ENCODE results near the gene MPPED1. TPM values are rescaled to one million over a fixed set of nuclear protein-coding genes. Genes with fewer than 3 reads are reported as not detected.

MPPED1 gene
- total RNA-seq, 4 donors from 2014 or later = 0.29 to 6.8 (median 0.80) TPM; not detected in 1

DNA sequence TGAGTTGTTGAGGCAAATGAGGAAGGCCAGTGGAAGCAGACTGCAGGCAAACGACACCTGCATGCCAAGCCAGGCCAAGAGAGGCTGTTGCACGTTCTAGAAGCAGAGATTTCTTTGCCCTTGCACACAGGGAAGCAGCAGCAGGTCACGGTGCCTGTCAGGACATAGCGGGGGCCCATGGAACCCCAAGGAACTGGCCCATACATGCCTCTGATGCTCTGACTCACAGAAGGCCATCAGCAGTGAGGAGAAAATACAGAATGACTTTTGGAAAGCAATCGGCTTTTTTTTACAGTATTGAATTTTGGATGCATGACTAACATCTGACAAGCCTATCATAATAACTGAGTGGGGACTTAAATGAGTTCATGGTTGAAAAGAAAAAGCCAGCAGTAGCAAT, 123.9 kb downstream of the MPPED1 start:
- intact Hi-C loops (cut with DNase I; ENCODE audit: low total_unique reads) = no loop called here
- peak in 1 of 2 donors; percentile 13 for DNase-seq (ENCODE audit: low spot score in 2 of 2)
- 42 to 44% methylated on average over 5 of the region's 5 CpGs for WGBS, 2 donors
- no peak overlapping the region for H3K4me3 ChIP-seq (ENCODE audit: low read depth, poor library complexity, severe bottlenecking)
- TF ChIP-seq POLR2A (IDR thresholded peaks at IDR 0.05) = no peak
- TF ChIP-seq, protein P1, sequence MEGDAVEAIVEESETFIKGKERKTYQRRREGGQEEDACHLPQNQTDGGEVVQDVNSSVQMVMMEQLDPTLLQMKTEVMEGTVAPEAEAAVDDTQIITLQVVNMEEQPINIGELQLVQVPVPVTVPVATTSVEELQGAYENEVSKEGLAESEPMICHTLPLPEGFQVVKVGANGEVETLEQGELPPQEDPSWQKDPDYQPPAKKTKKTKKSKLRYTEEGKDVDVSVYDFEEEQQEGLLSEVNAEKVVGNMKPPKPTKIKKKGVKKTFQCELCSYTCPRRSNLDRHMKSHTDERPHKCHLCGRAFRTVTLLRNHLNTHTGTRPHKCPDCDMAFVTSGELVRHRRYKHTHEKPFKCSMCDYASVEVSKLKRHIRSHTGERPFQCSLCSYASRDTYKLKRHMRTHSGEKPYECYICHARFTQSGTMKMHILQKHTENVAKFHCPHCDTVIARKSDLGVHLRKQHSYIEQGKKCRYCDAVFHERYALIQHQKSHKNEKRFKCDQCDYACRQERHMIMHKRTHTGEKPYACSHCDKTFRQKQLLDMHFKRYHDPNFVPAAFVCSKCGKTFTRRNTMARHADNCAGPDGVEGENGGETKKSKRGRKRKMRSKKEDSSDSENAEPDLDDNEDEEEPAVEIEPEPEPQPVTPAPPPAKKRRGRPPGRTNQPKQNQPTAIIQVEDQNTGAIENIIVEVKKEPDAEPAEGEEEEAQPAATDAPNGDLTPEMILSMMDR (IDR thresholded peaks at IDR 0.05) = no peak

DNA sequence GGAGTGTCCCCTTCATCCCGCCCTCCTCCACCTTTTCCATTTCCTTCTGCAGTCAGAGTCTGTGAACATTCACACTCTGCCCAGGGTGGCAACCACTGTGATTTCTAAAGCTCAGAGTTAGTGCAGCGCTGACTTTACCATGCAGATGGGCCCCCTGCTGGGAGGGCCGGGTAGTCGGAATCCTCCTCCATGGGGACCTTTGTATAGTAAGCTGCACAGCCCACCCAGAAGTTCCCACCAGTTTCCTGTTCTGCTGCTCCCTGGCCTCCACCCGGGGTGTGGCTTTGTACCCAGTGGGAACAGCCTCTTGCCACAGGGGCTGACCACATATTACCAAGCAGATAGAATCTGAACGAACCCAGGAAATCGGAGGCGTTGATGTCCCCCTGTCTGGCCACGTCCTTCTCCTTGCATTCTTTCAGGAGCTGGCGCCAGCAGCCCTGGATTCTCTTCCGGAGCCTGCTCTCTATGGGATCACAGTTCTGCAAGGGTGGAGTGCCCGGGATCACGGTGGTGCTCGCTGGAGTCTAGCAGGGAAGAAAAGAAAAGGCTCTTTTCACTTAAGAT, 125.3 kb downstream of the MPPED1 start:
- peak in 1 of 2 donors; percentile 67 for DNase-seq (ENCODE audit: low spot score in 2 of 2)
- intact Hi-C loops (cut with DNase I; ENCODE audit: low total_unique reads) = no loop called here
- TF ChIP-seq POLR2A (IDR thresholded peaks at IDR 0.05) = no peak
- TF ChIP-seq, protein P1 (IDR thresholded peaks at IDR 0.05) = no peak
- WGBS, 2 donors = 82 to 88% methylated on average over 14 of the region's 14 CpGs
- H3K4me3 ChIP-seq (ENCODE audit: low read depth, poor library complexity, severe bottlenecking) = no peak overlapping the region

DNA sequence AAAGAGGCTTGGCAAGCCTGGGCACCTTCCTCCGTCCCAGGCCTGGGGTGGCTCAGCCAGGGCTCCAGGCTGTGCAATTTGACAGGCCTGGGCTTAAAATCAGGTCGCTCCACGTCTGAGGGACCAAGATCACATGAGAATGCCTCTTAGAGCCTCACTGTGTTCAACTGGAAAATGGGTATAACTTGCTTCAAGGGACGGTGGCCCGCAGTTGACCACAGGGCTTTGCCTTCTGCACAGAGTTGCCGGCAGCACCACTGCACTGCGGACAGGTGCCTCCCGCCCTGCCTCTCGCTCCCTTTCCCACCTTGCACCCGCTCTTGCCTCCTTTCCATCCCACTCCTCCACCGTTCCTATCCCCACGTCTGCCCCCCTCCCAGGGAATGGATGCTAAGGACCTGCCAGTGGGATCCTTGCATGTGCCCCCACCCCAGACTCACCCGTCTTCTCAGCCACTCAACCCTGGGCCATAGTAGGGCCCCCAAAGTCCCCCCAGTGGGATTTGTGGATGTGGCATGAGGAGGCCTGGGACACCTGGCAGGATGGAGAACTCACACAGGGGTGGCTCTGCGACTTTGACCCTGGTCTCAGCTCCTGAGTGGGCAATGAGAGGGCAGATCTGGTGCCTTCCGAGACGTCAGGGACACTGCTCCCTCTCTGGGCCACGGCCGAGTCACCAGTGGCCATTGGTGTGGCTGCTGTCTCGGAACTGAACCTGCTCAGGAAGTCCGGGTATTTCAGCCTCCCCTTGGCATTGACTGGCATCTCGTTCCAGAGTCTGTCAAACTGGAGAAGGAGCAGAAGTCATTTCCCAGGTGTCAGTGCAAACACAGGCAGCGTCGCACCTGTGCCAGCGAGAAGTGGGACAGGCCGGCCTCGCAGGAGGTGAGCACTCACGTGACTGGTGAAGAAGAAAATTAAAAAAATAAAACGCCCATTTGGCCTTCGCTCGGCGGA, 128.0 kb downstream of the MPPED1 start:
- no peak overlapping the region for H3K4me3 ChIP-seq (ENCODE audit: low read depth, poor library complexity, severe bottlenecking)
- TF ChIP-seq, protein P1 (IDR thresholded peaks at IDR 0.05) = no peak
- no peak for TF ChIP-seq POLR2A (IDR thresholded peaks at IDR 0.05)
- peak in 1 of 2 donors; percentile 71 for DNase-seq (ENCODE audit: low spot score in 2 of 2)
- 82 to 86% methylated on average over 31 of the region's 31 CpGs for WGBS, 2 donors
- intact Hi-C loops (cut with DNase I; ENCODE audit: low total_unique reads) = no loop called here

DNA sequence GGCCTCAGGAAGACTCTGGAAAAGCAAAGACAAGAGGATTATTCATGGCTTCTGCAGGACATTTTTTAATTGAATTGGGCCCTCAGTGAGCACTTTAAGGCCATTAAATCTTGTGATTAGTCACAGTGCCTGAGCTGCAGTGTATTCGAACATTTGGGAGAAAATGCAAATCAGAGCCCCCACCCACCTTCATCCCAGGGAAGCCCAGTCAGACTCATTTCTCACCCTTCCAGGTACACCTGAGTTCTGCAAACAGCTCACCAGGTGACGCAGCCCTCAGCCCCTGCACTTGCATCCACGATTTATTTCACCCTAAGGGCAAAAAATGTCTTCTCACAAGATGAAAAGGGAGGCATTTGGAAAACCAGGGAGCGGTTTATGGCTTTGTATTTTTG, 128.7 kb downstream of the MPPED1 start:
- 51 to 63% methylated on average over 4 of the region's 4 CpGs for WGBS, 2 donors
- no peak for TF ChIP-seq POLR2A (IDR thresholded peaks at IDR 0.05)
- TF ChIP-seq, protein P1 (IDR thresholded peaks at IDR 0.05) = no peak
- peak in 1 of 2 donors; percentile 56 for DNase-seq (ENCODE audit: low spot score in 2 of 2)
- H3K4me3 ChIP-seq (ENCODE audit: low read depth, poor library complexity, severe bottlenecking) = no peak overlapping the region
- intact Hi-C loops (cut with DNase I; ENCODE audit: low total_unique reads) = no loop called here

DNA sequence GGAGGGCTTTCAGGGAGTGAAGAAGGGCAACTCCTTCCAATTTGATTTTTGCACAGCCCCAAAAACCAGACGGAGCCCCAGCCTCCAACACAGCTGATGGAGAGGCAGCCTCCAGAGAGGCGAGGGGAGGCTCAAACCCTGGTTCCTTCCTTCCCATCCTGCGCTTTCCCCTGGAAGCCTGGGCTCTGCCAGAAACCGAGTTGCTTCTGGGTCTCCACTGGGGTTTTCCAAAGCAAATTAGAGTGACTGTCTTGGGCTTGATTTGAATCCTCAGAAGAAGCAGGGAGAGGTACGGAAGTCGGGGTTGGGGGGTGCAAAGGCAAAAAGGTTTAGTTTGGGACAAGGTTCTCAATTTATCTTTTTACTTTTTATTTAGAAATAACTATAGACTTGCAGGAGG, 129.2 kb downstream of the MPPED1 start:
- TF ChIP-seq POLR2A (IDR thresholded peaks at IDR 0.05) = no peak
- TF ChIP-seq, protein P1 (IDR thresholded peaks at IDR 0.05) = no peak
- WGBS, 2 donors = 76 to 85% methylated on average over 6 of the region's 6 CpGs
- no peak overlapping the region for H3K4me3 ChIP-seq (ENCODE audit: low read depth, poor library complexity, severe bottlenecking)
- DNase-seq (ENCODE audit: low spot score in 2 of 2) = peak in 1 of 2 donors; percentile 18
- intact Hi-C loops (cut with DNase I; ENCODE audit: low total_unique reads) = no loop called here
